Panc1 (cell line): Measurements from ENCODE around the gene CCDC8. TPM values are rescaled to one million over a fixed set of nuclear protein-coding genes. Genes with fewer than 3 reads are reported as not detected.

Experiments used
- ATAC-seq: fragments of 200-7000 bp; cut with Tn5 transposase; 2 replicates; pipeline ENCODE4 v1.9.1; 2020; ENCODE audit warnings: mild to moderate bottlenecking, moderate library complexity
- BruUV-seq: library from RNA; stranded (reverse); fragments of 400-500 nt; replicated peaks from 2 replicates; lab custom pipeline; 2021; lab: Mats Ljungman, UMichigan
- CTCF ChIA-PET: fragments of 300-600 bp; sonication (Branson Sonifier 250); formaldehyde crosslinking; loops from one replicate; lab custom pipeline; 2022; ENCODE audit warnings: antibody characterized with exemption; lab: Charles Lee
- POLR2A ChIA-PET: fragments of 300-600 bp; sonication (Branson Sonifier 250); formaldehyde crosslinking; loops from one replicate; lab custom pipeline; 2022; ENCODE audit warnings: antibody characterized with exemption; lab: Charles Lee
- DNase-seq: peaks from one replicate; pipeline ENCODE4 v3.0.0-alpha.2; 2010; ENCODE audit warnings: low read depth, low spot score
- H3K27ac ChIP-seq: 2 replicates; pipeline ENCODE4 v1.5.1; 2011; ENCODE audit warnings: mild to moderate bottlenecking, low read length, inconsistent platforms
- H3K27me3 ChIP-seq: fragments of 200-500 bp; sonication (Bioruptor generic); 2 replicates; pipeline ENCODE4 v1.6.0; 2014; ENCODE audit warnings: low read length, inconsistent platforms; ENCODE audit not compliant: control insufficient read depth, insufficient read depth
- H3K36me3 ChIP-seq: fragments of 200-500 bp; sonication (Bioruptor generic); 2 replicates; pipeline ENCODE4 v1.5.1; 2014; ENCODE audit warnings: inconsistent platforms, mild to moderate bottlenecking, low read length, moderate library complexity; ENCODE audit not compliant: control insufficient read depth, insufficient read depth
- H3K4me1 ChIP-seq: 2 replicates; pipeline ENCODE4 v1.5.1; 2011; ENCODE audit warnings: inconsistent platforms, mild to moderate bottlenecking, low read length, moderate library complexity; ENCODE audit not compliant: control insufficient read depth, insufficient read depth
- H3K4me3 ChIP-seq, 2 experiments: 2 replicates each; pipeline ENCODE4 v1.5.1; 2011 to 2012; ENCODE audit warnings: low read depth in 2 of 2, low read length in 2 of 2, mild to moderate bottlenecking in 2 of 2, inconsistent platforms in 1 of 2, moderate library complexity in 1 of 2
- H3K9me3 ChIP-seq: fragments of 200-500 bp; sonication (Bioruptor generic); 2 replicates; pipeline ENCODE4 v1.5.1; 2014; ENCODE audit warnings: low read depth, mild to moderate bottlenecking, inconsistent platforms, low read length, moderate library complexity; ENCODE audit not compliant: control insufficient read depth, insufficient read depth
- CTCF ChIP-seq: fragments of 450-650 bp; IDR thresholded peaks from 2 replicates; pipeline ENCODE4 v1.5.1; 2017; ENCODE audit warnings: mild to moderate bottlenecking
- POLR2AphosphoS5 ChIP-seq: IDR thresholded peaks from 2 replicates; pipeline ENCODE4 v1.6.1; 2012; ENCODE audit warnings: mild to moderate bottlenecking, low read depth, low read length, moderate library complexity
- SIN3A ChIP-seq: IDR thresholded peaks from 2 replicates; pipeline ENCODE4 v1.6.1; 2012; ENCODE audit warnings: low read depth, mild to moderate bottlenecking, low read length, moderate library complexity, borderline replicate concordance; ENCODE audit not compliant: insufficient read depth
- TCF7L2 ChIP-seq: IDR thresholded peaks from 2 replicates; pipeline ENCODE4 v1.6.1; 2011; ENCODE audit warnings: mild to moderate bottlenecking, low read depth, low read length, inconsistent platforms
- in situ Hi-C: cut with HindIII; loops from 2 replicates; pipeline ENCODE4 v1.10.0; 2016; ENCODE audit warnings: low sequenced_read_pairs, low pct_unique_long_range_greater_than_20kb
- intact Hi-C: fragments of 100-400 bp; cut with micrococcal nuclease; formaldehyde crosslinking; loops from one replicate; pipeline ENCODE4 v1.10.0; 2022; ENCODE audit not compliant: unreplicated experiment
- total RNA-seq: library from RNA; stranded (reverse); gene quantifications from one replicate; pipeline ENCODE4 v1.2.1, GENCODE V29; 2021; ENCODE audit not compliant: unreplicated experiment
- TF ChIP-seq, protein P1 (sequence below), 2 experiments: IDR thresholded peaks; 2 replicates each; pipeline ENCODE4 v1.6.1; 2011 to 2012; ENCODE audit warnings: low read depth in 2 of 2, control low read depth in 1 of 2, low read length in 1 of 2, mild to moderate bottlenecking in 1 of 2, moderate library complexity in 1 of 2; ENCODE audit not compliant: insufficient read depth in 1 of 2

Gene CCDC8
- total RNA-seq, 1 experiment from 2014 or later, result 5.4 TPM

DNA sequence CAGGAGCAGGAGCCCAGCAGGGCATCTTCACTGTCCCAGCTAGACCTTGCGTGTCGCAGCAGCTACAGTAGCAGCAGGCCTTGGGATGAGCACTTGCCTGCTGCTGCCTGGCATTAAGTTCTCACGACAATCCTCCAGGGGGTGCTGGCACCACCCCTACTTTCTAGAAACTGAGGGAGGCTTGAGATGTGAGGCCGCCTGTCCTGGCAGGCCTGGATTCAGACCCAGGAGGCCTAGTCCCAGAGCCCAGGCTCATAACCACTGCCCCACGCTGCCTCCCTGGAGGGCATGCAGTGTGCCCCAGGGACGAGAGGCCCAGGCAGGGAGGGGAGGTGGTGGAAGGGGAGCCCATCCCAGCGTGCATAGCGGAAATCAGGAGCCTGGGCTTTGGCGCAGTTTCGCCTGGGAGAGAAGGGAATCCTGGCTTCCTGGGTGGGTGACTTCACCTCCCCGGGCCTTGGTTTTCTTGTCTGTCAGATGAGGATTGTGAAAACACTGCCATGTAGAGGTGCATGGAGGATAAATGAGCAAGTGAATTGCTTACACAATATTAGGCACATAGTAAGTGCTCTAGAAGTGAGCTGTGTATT lies 40.4 kb downstream of the CCDC8 start:
- Histone ChIP-seq H3K4me3 (no peak overlapping the region), H3K9me3 (no peaks in the 10 kb centered on the region), H3K27me3 (no peaks in the 10 kb centered on the region), H3K36me3 (peaks cover 2% of the 10 kb centered on the region; the same call in 1 of the 2 replicates), H3K27ac (no peak overlapping the region), H3K4me1 (no peaks in the 10 kb centered on the region; the same call in 1 of the 2 replicates)
- ChIA-PET POLR2A (interaction anchor here (0.6 kb wide), 1 partner anchor 88 kb away, joined by 3 read pairs; no protein-coding TSS in a partner anchor), CTCF (no interaction called here)
- no peak for DNase-seq
- in situ Hi-C loops (no loop called here), intact Hi-C loops (no loop called here)
- TF ChIP-seq CTCF, result no peak; the same call in 1 of the 2 replicates
- TF ChIP-seq, protein P1, sequence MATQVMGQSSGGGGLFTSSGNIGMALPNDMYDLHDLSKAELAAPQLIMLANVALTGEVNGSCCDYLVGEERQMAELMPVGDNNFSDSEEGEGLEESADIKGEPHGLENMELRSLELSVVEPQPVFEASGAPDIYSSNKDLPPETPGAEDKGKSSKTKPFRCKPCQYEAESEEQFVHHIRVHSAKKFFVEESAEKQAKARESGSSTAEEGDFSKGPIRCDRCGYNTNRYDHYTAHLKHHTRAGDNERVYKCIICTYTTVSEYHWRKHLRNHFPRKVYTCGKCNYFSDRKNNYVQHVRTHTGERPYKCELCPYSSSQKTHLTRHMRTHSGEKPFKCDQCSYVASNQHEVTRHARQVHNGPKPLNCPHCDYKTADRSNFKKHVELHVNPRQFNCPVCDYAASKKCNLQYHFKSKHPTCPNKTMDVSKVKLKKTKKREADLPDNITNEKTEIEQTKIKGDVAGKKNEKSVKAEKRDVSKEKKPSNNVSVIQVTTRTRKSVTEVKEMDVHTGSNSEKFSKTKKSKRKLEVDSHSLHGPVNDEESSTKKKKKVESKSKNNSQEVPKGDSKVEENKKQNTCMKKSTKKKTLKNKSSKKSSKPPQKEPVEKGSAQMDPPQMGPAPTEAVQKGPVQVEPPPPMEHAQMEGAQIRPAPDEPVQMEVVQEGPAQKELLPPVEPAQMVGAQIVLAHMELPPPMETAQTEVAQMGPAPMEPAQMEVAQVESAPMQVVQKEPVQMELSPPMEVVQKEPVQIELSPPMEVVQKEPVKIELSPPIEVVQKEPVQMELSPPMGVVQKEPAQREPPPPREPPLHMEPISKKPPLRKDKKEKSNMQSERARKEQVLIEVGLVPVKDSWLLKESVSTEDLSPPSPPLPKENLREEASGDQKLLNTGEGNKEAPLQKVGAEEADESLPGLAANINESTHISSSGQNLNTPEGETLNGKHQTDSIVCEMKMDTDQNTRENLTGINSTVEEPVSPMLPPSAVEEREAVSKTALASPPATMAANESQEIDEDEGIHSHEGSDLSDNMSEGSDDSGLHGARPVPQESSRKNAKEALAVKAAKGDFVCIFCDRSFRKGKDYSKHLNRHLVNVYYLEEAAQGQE (IDR thresholded peaks at IDR 0.05; ENCODE audit: insufficient read depth in 1 of 2, low read depth in 2 of 2, low read length in 1 of 2), result no peak
- TF ChIP-seq SIN3A, result no peak
- TF ChIP-seq POLR2AphosphoS5, result no peak
- no peak for TF ChIP-seq TCF7L2
- BruUV-seq, result no TSS peak
- 0 out of 2 replicates have a peak, but pooled peaks have one; percentile 14 for ATAC-seq

GRCh38 chr19:46371371-46371901 lies 41.9 kb downstream of the CCDC8 start:
- H3K27ac ChIP-seq, result no peak overlapping the region
- POLR2A ChIA-PET, result no interaction called here
- ATAC-seq, result no peak

More at GRCh38 chr19:46371371-46371901, 41.9 kb downstream of the CCDC8 start:
- in situ Hi-C loops (no loop called here), intact Hi-C loops (no loop called here)
- no TSS peak for BruUV-seq
- H3K36me3 ChIP-seq, result no peaks in the 10 kb centered on the region; the same call in 1 of the 2 replicates
- CTCF ChIA-PET, result interaction anchor here (0.7 kb wide), 1 partner anchor 105 kb away, joined by 4 read pairs; no protein-coding TSS in a partner anchor
- no peaks in the 10 kb centered on the region for H3K27me3 ChIP-seq
- no peak overlapping the region for H3K4me3 ChIP-seq
- no peak for TF ChIP-seq POLR2AphosphoS5
- TF ChIP-seq, protein P1 (IDR thresholded peaks at IDR 0.05; ENCODE audit: insufficient read depth in 1 of 2, low read depth in 2 of 2, low read length in 1 of 2), result no peak
- TF ChIP-seq CTCF, result no peak
- TF ChIP-seq SIN3A, result no peak
- no peak for TF ChIP-seq TCF7L2
- no peak for DNase-seq
- H3K9me3 ChIP-seq, result no peaks in the 10 kb centered on the region
- no peaks in the 10 kb centered on the region; the same call in 1 of the 2 replicates for H3K4me1 ChIP-seq
